ENCODE data around the gene CIZ1. TPM values are rescaled to one million over a fixed set of nuclear protein-coding genes. Genes with fewer than 3 reads are reported as not detected.
A peak's percentile ranks its signal among the peaks of the same experiment; 100 is the strongest.

CIZ1 gene
- total RNA-seq, 2 donors from 2014 or later: 58.4 to 61.6 TPM

GRCh38 chr9:128193469-128194096, 2.2 kb upstream of the CIZ1 start:
- H3K4me1 ChIP-seq: peaks cover 21% of the 10 kb centered on the region
- intact Hi-C loops (cut with DNase I): no loop called here
- WGBS, 2 donors: 76 to 82% methylated on average over 14 of the region's 14 CpGs
- peak overlapping the region in 3 of 4 donors; percentile 81 to 92 (median 81) for H3K27ac ChIP-seq
- DNase-seq: no peak
- no peak for TF ChIP-seq POLR2A (IDR thresholded peaks at IDR 0.05)
- no peak for ATAC-seq
- no peaks in the 10 kb centered on the region for H3K9me3 ChIP-seq
- no peaks in the 10 kb centered on the region for H3K27me3 ChIP-seq
- no peaks in the 10 kb centered on the region for H3K36me3 ChIP-seq (replicated peaks in 1 of 2; ENCODE audit: insufficient read depth in 1 of 2, low read depth in 2 of 2)
- H3K4me3 ChIP-seq: no peak overlapping the region

DNA sequence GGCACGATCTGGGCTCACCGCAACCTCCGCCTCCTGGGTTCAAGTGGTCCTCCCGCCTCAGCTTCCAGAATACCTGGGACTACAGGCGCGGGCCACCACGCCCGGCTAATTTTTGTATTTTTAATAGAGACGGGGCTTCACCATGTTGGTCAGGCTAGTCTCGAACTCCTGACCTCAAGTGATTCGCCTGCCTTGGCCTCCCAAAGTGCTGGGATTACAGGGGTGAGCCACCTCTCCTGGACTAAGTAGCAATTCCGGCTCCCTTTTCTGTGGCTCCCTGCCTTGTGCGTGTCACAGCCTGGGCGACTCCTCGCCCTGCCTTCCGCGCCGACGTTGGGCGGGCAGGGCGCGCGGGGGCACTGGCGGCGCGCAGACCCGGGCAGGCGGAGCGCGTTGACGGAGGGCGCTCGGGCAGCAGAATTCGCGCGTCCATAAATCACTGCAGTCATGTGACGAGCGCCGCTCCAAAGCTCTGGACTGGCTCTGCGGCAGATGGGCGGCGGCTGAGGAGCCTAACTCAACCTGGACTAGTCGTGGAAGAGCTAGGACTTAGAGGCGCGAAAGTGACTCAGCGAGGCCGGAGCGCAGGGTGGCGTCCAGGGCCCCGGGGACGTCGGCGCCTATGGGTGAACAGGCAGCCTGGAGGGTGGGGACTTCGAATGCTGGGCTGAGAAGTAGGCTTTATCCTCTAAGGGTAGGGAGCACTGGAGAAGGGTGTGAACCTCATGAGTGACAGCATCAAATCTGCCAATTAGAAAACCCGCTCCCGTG, 1.4 kb upstream of the CIZ1 start:
- no peaks in the 10 kb centered on the region for H3K9me3 ChIP-seq
- ATAC-seq (peak; percentile 83), DNase-seq (peak; percentile 77 to 88 (median 83))
- WGBS, 2 donors: 17 to 41% methylated on average over 37 to 56 of the region's 56 CpGs
- peaks cover 21% of the 10 kb centered on the region for H3K4me1 ChIP-seq
- no peaks in the 10 kb centered on the region for H3K36me3 ChIP-seq (replicated peaks in 1 of 2; ENCODE audit: insufficient read depth in 1 of 2, low read depth in 2 of 2)
- TF ChIP-seq POLR2A (IDR thresholded peaks at IDR 0.05) (peak; percentile 21 to 74 (median 69)), CTCF (IDR thresholded peaks at IDR 0.05) (peak in 5 of 7 experiments; percentile 16 to 73 (median 23))
- H3K27me3 ChIP-seq: no peaks in the 10 kb centered on the region
- H3K27ac ChIP-seq: peak overlapping the region in 3 of 4 donors; percentile 81 to 92 (median 81)
- no peak overlapping the region for H3K4me3 ChIP-seq
- intact Hi-C loops (cut with DNase I): no loop called here

DNA sequence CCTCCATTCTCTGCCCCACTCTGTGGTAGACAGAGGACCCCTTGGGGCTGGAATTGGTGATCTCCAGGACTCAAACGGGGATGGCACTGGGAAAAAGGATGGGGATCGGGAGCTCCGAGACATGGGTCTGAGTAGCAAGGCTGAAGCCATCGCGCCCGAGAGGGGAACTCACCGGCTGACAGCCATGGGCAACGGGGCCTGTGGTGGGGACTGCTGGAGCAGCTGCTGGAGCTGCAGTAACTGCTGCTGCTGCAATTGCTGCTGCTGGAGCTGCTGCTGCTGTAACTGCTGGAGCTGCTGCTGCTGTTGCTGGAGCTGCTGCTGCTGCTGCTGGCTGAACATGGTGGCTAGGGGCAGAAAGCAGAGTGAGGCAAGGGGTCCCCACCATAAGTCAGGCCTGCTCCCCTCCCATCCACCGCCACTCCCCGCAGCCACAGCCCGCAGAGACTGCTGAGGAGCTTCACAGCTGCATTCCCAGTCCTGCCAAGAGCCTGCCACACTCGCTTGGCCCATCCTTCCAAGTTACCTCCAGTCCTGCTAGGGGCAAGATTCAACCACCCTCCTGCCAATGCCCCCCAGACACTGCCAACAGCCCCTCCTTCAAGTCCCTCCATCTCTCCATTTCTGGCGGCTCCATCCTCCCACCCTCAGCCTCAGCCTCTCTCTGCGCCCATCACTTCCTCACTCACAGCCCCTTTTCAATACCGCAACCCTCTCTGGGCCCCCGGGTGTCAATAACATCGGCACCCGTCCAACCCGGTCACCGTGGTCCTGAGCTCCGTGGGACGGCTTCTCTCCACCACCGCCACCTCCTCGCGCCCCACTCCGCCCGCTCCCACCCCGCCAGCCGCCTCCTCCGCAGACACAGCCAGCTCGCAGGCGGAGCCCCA, 611 bp downstream of the CIZ1 start:
- H3K27ac ChIP-seq: peak overlapping the region; percentile 69 to 92 (median 81)
- H3K36me3 ChIP-seq (replicated peaks in 1 of 2; ENCODE audit: insufficient read depth in 1 of 2, low read depth in 2 of 2): peaks cover 0 to 3% of the 10 kb centered on the region in 2 donors
- no peaks in the 10 kb centered on the region for H3K27me3 ChIP-seq
- ATAC-seq (peak; percentile 14), DNase-seq (peak in 1 of 4 donors; percentile 9)
- no peaks in the 10 kb centered on the region for H3K9me3 ChIP-seq
- H3K4me3 ChIP-seq: peak overlapping the region; percentile 45 to 77
- peaks cover 21% of the 10 kb centered on the region for H3K4me1 ChIP-seq
- TF ChIP-seq CTCF (IDR thresholded peaks at IDR 0.05) (no peak), POLR2A (IDR thresholded peaks at IDR 0.05) (no peak)
- 19 to 32% methylated on average over 14 to 30 of the region's 32 CpGs for WGBS, 2 donors
- intact Hi-C loops (cut with DNase I): no loop called here

DNA sequence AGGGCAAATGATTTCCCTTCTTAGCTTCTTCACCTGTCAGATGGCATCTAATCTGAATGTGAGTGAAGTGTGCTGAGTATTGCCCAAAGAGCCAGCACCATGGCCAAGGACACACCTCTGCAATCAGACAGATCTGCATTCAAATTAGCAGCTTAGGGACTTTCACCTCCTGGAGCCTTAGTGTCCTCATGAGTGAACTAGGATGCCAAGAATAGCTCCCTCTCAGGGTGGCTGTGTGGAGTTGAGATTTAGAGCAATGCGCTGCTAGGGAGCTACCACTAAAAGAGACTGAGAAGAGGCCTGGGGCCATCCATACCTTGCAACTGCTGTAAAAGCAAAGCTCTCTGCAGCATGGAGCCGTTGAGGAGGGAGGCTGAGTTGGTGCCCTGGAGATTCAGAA, 1.4 kb downstream of the CIZ1 start:
- Histone ChIP-seq H3K27ac (no peak overlapping the region), H3K36me3 (replicated peaks in 1 of 2; ENCODE audit: insufficient read depth in 1 of 2, low read depth in 2 of 2) (peaks cover 0 to 3% of the 10 kb centered on the region in 2 donors), H3K9me3 (no peaks in the 10 kb centered on the region), H3K27me3 (no peaks in the 10 kb centered on the region), H3K4me3 (no peak overlapping the region), H3K4me1 (peaks cover 21% of the 10 kb centered on the region)
- TF ChIP-seq POLR2A (IDR thresholded peaks at IDR 0.05) (no peak), CTCF (IDR thresholded peaks at IDR 0.05) (no peak)
- ATAC-seq (no peak), DNase-seq (no peak)
- 48 to 100% methylated on average over 2 of the region's 2 CpGs for WGBS, 2 donors
- intact Hi-C loops (cut with DNase I): no loop called here

- peaks cover 20% of the 10 kb centered on the region for H3K4me1 ChIP-seq
- DNase-seq (no peak), ATAC-seq (no peak)
- H3K27ac ChIP-seq: no peak overlapping the region
- no peak overlapping the region for H3K4me3 ChIP-seq
- peaks cover 0 to 3% of the 10 kb centered on the region in 2 donors for H3K36me3 ChIP-seq (replicated peaks in 1 of 2; ENCODE audit: insufficient read depth in 1 of 2, low read depth in 2 of 2)
- intact Hi-C loops (cut with DNase I): no loop called here
- H3K9me3 ChIP-seq: no peaks in the 10 kb centered on the region
- no peak for TF ChIP-seq POLR2A (IDR thresholded peaks at IDR 0.05)
- no peak for TF ChIP-seq CTCF (IDR thresholded peaks at IDR 0.05)
- H3K27me3 ChIP-seq: no peaks in the 10 kb centered on the region
- WGBS, 2 donors: 75 to 78% methylated on average over 1 of the region's 1 CpG
Measured at GRCh38 chr9:128188209-128188608, 3.2 kb downstream of the CIZ1 start.
